ENCODE results near the gene GNA12. TPM values are rescaled to one million over a fixed set of nuclear protein-coding genes. Genes with fewer than 3 reads are reported as not detected.

GNA12 gene
- total RNA-seq, 1 donor from 2014 or later: 19.3 TPM

- TF ChIP-seq CTCF (conservative IDR thresholded peaks at IDR 0.05; ENCODE audit: low read depth, low read length): no peak
- no peak overlapping the region for H3K4me3 ChIP-seq (ENCODE audit: low read depth, low read length)
- DNase-seq (ENCODE audit: low read depth): no peak
Observed at GRCh38 chr7:2876031-2876731, 32.1 kb upstream of the GNA12 start.

GRCh38 chr7:2873686-2874551 lies 29.8 kb upstream of the GNA12 start:
- no peak for DNase-seq (ENCODE audit: low read depth)
- no peak overlapping the region for H3K4me3 ChIP-seq (ENCODE audit: low read depth, low read length)
- no peak for TF ChIP-seq CTCF (conservative IDR thresholded peaks at IDR 0.05; ENCODE audit: low read depth, low read length)

- no peak overlapping the region for H3K4me3 ChIP-seq (ENCODE audit: low read depth, low read length)
- DNase-seq (ENCODE audit: low read depth): no peak
- TF ChIP-seq CTCF (conservative IDR thresholded peaks at IDR 0.05; ENCODE audit: low read depth, low read length): no peak
Observed at GRCh38 chr7:2873146-2873545, 29.0 kb upstream of the GNA12 start.

- TF ChIP-seq CTCF (conservative IDR thresholded peaks at IDR 0.05; ENCODE audit: low read depth, low read length): no peak
Observed at GRCh38 chr7:2872296-2872874, 28.3 kb upstream of the GNA12 start.

GRCh38 chr7:2870471-2870931 lies 26.4 kb upstream of the GNA12 start:
- no peak for DNase-seq (ENCODE audit: low read depth)
- H3K4me3 ChIP-seq (ENCODE audit: low read depth, low read length): no peak overlapping the region
- no peak for TF ChIP-seq CTCF (conservative IDR thresholded peaks at IDR 0.05; ENCODE audit: low read depth, low read length)

More at GRCh38 chr7:2872296-2872874, 28.3 kb upstream of the GNA12 start:
- no peak for DNase-seq (ENCODE audit: low read depth)
- H3K4me3 ChIP-seq (ENCODE audit: low read depth, low read length): no peak overlapping the region

GRCh38 chr7:2869981-2870380 lies 25.9 kb upstream of the GNA12 start:
- DNase-seq (ENCODE audit: low read depth): no peak
- no peak overlapping the region for H3K4me3 ChIP-seq (ENCODE audit: low read depth, low read length)
- no peak for TF ChIP-seq CTCF (conservative IDR thresholded peaks at IDR 0.05; ENCODE audit: low read depth, low read length)

Measured in epithelial cell of proximal tubule (primary cell).